ENCODE results near the gene PGAP1.

Gene PGAP1

DNA sequence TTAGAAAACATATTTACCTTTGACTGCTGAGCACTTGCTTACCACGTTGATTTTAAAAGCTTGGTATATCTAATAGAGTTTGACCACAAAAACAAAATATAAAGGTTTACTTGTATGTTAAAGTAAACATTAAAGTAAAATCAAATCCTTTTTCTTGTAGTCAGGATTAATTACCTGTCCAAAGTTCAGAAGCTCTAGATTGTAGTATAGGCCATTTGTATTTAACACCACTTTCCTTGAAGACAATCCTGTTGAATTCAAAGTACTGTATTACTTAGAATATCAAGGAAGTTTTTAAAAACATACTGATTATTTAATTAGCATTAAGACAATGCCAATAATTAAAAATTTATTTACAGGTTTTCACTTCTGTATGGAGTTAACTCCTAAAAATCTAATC, 53.0 kb downstream of the PGAP1 start:
- TF ChIP-seq, protein P1, sequence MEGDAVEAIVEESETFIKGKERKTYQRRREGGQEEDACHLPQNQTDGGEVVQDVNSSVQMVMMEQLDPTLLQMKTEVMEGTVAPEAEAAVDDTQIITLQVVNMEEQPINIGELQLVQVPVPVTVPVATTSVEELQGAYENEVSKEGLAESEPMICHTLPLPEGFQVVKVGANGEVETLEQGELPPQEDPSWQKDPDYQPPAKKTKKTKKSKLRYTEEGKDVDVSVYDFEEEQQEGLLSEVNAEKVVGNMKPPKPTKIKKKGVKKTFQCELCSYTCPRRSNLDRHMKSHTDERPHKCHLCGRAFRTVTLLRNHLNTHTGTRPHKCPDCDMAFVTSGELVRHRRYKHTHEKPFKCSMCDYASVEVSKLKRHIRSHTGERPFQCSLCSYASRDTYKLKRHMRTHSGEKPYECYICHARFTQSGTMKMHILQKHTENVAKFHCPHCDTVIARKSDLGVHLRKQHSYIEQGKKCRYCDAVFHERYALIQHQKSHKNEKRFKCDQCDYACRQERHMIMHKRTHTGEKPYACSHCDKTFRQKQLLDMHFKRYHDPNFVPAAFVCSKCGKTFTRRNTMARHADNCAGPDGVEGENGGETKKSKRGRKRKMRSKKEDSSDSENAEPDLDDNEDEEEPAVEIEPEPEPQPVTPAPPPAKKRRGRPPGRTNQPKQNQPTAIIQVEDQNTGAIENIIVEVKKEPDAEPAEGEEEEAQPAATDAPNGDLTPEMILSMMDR (conservative IDR thresholded peaks at IDR 0.05; ENCODE audit: low read length), result no peak
- no peak for TF ChIP-seq EZH2phosphoT487 (IDR thresholded peaks at IDR 0.05; ENCODE audit: borderline replicate concordance)
- Histone ChIP-seq H3K9ac (ENCODE audit: low read depth, low read length, poor library complexity, severe bottlenecking) (no peak overlapping the region), H3K79me2 (ENCODE audit: insufficient read depth, low read length) (no peaks in the 10 kb centered on the region), H3K36me3 (ENCODE audit: insufficient read depth, low read length) (peaks cover 26% of the 10 kb centered on the region), H2AFZ (ENCODE audit: low read length) (no peak overlapping the region), H3K9me3 (ENCODE audit: insufficient read depth, low read depth, low read length) (no peaks in the 10 kb centered on the region), H3K4me2 (ENCODE audit: low read depth, low read length, poor library complexity, severe bottlenecking) (no peak overlapping the region), H4K20me1 (ENCODE audit: insufficient read depth, low read length, poor library complexity, severe bottlenecking) (no peaks in the 10 kb centered on the region), H3K4me3 (ENCODE audit: low read length, poor library complexity, severe bottlenecking) (no peak overlapping the region), H3F3A (ENCODE audit: low read depth) (no peaks in the 10 kb centered on the region), H3K4me1 (ENCODE audit: insufficient read depth, low read length, poor library complexity, severe bottlenecking) (no peaks in the 10 kb centered on the region), H3K9me2 (replicated peaks; ENCODE audit: low read depth, low read length) (no peaks in the 10 kb centered on the region), H3K27me3 (ENCODE audit: insufficient read depth, low read length, poor library complexity, severe bottlenecking) (no peaks in the 10 kb centered on the region)

DNA sequence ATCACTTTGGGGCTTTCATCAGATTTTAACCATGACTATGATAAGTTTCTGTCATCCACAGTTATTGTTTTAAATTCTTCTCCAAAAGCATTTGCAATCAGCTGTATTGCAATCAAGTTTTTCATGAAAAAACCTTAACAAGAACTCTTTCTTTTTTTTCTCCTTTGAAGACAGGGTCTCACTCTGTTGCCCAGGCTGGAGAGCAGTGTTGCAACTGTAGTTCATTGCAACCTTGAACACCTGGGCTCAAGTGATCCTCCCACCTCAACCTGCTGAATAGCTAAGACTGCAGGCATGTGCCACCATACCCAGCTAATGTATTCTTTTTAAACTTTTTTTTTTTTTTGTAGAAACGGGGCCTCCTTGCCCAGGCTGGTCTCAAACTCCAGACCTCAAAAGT, 71.9 kb downstream of the PGAP1 start:
- Histone ChIP-seq H4K20me1 (ENCODE audit: insufficient read depth, low read length, poor library complexity, severe bottlenecking) (no peaks in the 10 kb centered on the region), H3K4me2 (ENCODE audit: low read depth, low read length, poor library complexity, severe bottlenecking) (no peak overlapping the region), H3K27me3 (ENCODE audit: insufficient read depth, low read length, poor library complexity, severe bottlenecking) (no peaks in the 10 kb centered on the region), H3K36me3 (ENCODE audit: insufficient read depth, low read length) (peaks cover 9% of the 10 kb centered on the region; the same call in 1 of the 2 replicates), H3K9ac (ENCODE audit: low read depth, low read length, poor library complexity, severe bottlenecking) (no peak overlapping the region), H3K9me3 (ENCODE audit: insufficient read depth, low read depth, low read length) (peaks cover 5% of the 10 kb centered on the region; the same call in 1 of the 2 replicates), H3K79me2 (ENCODE audit: insufficient read depth, low read length) (no peaks in the 10 kb centered on the region), H3K4me3 (ENCODE audit: low read length, poor library complexity, severe bottlenecking) (no peak overlapping the region), H3F3A (ENCODE audit: low read depth) (no peaks in the 10 kb centered on the region), H2AFZ (ENCODE audit: low read length) (no peak overlapping the region), H3K4me1 (ENCODE audit: insufficient read depth, low read length, poor library complexity, severe bottlenecking) (peaks cover 24% of the 10 kb centered on the region), H3K9me2 (replicated peaks; ENCODE audit: low read depth, low read length) (no peaks in the 10 kb centered on the region)
- TF ChIP-seq, protein P1 (conservative IDR thresholded peaks at IDR 0.05; ENCODE audit: low read length), result no peak
- no peak for TF ChIP-seq EZH2phosphoT487 (IDR thresholded peaks at IDR 0.05; ENCODE audit: borderline replicate concordance)

DNA sequence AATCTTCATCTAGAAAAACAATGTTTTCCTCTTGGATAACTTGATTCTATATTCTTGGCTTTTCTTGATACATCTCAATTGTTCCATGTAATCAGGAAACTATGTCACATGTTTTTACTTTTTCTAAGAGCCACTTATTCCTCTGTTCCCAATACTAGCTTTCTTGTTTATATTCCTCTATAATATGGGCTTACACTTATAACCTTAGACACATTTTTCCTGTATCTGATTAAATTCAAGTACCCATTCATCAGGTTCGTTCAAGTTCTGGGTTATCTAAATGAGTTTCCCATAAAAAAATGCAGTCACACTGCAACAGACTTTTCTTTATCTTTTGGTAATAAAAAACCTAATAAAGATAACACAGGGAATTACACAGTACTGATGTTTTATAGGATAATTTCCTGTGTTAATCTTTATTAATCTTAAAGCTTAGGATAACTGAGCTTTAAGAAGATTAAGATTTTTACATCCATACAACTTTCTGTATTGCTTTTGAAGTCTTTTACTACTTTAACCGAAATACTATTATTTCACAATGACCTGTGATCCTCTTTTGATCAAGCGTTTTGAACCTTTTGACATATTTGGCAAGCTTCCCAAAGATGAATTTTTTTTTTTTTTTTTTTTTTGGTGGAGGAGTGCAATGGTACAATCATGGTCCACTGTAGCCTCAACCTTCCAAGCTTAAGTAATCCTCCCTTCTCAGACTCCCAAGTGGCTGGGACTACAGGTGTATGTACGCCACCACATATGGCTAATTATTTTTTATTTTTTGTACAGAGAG, 73.0 kb downstream of the PGAP1 start:
- H3K79me2 ChIP-seq (ENCODE audit: insufficient read depth, low read length), result no peaks in the 10 kb centered on the region
- H2AFZ ChIP-seq (ENCODE audit: low read length), result no peak overlapping the region
- no peaks in the 10 kb centered on the region for H4K20me1 ChIP-seq (ENCODE audit: insufficient read depth, low read length, poor library complexity, severe bottlenecking)
- H3K4me3 ChIP-seq (ENCODE audit: low read length, poor library complexity, severe bottlenecking), result no peak overlapping the region
- no peaks in the 10 kb centered on the region for H3F3A ChIP-seq (ENCODE audit: low read depth)
- H3K4me2 ChIP-seq (ENCODE audit: low read depth, low read length, poor library complexity, severe bottlenecking), result no peak overlapping the region
- peaks cover 26% of the 10 kb centered on the region for H3K4me1 ChIP-seq (ENCODE audit: insufficient read depth, low read length, poor library complexity, severe bottlenecking)
- H3K9me2 ChIP-seq (replicated peaks; ENCODE audit: low read depth, low read length), result no peaks in the 10 kb centered on the region
- H3K36me3 ChIP-seq (ENCODE audit: insufficient read depth, low read length), result peaks cover 6% of the 10 kb centered on the region; the same call in 1 of the 2 replicates
- TF ChIP-seq, protein P1 (conservative IDR thresholded peaks at IDR 0.05; ENCODE audit: low read length), result no peak
- TF ChIP-seq EZH2phosphoT487 (IDR thresholded peaks at IDR 0.05; ENCODE audit: borderline replicate concordance), result no peak
- no peaks in the 10 kb centered on the region for H3K27me3 ChIP-seq (ENCODE audit: insufficient read depth, low read length, poor library complexity, severe bottlenecking)
- no peaks in the 10 kb centered on the region for H3K9me3 ChIP-seq (ENCODE audit: insufficient read depth, low read depth, low read length)
- H3K9ac ChIP-seq (ENCODE audit: low read depth, low read length, poor library complexity, severe bottlenecking), result no peak overlapping the region

Measured in Loucy (cell line).